Measurements from ENCODE around the gene NOP10.

DNA sequence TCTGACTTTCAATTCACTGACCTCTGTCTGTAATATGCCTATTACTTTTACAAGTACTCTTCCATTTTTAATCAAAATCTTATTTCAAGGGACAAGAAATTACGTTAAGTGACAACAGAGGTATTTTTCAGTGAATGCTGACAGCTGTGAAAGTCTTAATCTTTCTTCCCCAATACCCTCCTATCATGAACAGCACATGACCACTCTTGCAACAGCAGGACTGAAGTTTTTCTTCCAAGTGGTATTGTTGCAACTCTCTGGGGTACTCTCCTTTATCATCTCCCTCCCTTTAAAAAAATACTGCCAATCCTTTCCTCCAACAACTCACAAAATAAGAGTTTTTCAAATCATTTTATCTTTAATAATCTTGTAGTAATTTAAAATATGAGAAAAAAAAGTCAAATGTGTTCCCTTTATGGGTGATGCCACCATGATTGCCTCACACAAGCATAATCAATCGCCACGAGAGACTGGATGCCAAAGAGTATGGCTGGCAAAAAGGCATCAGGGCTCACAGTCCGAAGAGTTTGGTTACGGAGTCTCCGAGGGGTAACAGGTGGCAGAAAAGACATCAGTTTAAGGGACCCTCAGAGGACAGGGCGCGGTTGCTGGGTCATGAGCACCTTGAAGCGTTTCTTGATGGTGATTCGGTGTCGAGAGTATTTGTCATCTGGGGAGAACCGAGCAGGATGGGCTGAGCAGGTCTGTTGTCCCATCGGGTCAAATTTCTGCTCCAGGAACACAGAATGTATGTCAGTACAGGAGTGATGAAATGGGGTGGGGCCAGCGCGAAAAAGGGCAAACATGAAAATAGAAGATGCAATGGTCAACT is 1.3 kb downstream of the NOP10 start:
- no peak for TF ChIP-seq CTCF (IDR thresholded peaks at IDR 0.05)
- TF ChIP-seq POLR2A (IDR thresholded peaks at IDR 0.05): no peak

All from uterus (tissue), 2 donors.